HG03575 (cell line): ENCODE measurements around the gene IVNS1ABP.
"Not testable (repeated sequence)": the region's sequence is repeated elsewhere in the genome, so short reads cannot be mapped to it uniquely, and the experiment has no call there.

Experiments
- ATAC-seq: cut with Tn5 transposase; IDR thresholded peaks from one replicate; pipeline ENCODE4 v1.9.1; 2021; ENCODE audit not compliant: unreplicated experiment, insufficient number of reproducible peaks, low FRiP score; ENCODE audit errors: extremely low read depth

The IVNS1ABP gene

DNA sequence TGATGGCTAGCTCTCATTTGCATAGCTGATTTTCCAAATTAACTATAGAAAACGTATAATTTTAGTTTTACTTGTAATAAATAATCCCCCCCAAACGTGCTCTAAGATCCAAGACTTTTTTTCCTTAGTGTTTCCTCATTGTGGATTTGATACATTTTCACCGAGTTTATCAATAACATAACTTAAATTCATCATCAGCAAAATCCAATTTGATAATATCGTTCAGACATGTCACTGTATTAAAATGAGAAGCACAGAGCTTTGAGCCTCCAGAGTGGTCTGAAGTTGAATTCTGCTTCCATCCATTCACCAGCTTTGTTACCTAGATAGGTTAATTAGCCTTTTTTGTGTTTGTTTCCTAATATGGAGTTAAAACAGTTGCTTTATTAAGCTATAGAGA, 51.7 kb downstream of the IVNS1ABP start:
- ATAC-seq, result no peak

DNA sequence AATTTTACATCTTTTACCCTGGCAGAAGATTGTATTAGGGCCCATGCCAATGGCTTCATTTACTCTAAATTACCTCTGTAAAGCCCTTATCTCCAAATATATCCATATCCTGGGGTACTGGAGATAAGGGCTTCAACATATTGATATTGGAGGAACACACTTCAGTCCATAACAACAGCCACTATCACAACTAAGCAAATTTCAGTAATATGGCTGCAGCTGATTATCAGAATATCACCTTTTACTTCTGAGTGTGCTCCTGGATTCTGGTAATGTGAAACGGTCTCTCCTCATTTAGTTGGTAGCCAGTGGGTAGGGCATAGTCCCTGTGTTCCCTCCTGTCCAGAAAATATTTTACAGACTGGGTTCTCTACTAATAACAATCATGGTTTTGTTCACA, 53.3 kb downstream of the IVNS1ABP start:
- no peak for ATAC-seq

DNA sequence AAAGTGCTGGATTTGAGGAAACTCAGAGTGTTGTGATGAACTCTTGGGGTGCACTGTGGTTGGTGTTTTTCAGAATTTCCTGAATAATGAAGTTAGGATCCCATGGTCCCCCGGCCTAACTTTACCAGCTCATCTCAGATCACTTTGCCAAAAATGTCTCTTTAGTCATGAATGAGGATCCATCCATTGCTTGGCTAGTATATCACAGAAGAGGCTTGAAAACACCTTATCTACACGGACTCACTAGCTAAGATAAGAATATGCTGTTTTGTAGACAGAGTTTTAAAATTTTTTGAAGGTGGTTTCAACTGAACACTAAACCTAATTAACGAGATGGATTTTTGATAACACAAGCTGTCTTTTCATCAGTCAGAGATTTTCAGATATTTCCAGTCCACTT, 53.8 kb downstream of the IVNS1ABP start:
- no peak for ATAC-seq

DNA sequence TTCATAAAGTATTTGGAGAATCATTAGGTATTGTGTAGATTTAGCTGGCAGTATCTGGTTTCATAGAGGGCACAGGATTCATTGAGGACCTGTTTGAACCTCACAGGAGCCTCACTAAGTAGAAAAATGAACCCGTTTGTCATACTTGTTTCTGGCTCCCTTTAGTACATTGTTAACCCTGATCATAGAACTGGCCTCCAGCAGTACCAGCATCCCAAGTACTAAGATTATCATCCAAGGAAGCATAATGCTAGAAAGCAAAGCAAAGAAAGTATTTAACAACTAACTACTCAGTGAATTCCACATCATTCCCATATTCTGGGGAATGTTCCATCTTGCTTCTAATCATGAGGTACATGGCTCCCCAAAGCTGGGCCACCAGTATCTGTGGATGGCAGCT, 54.9 kb downstream of the IVNS1ABP start:
- ATAC-seq, result no peak

DNA sequence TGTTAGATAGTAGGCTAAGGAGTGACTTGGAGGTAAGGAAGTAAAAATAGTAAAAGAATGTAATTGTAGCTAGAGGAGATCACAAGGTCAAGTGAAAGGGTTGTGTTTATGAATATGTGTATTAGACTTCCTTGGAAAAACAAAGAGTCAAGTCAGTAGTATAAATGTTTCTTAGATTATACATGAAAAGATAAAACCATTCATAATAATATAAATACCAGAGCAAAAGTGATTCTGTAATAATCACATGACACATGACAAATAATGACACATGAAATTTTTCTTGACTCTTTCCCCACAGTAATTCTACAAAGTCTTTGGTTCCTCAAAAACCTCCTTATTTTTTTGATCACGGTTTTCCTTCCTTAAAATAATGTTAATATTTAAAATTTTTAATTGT, 56.4 kb downstream of the IVNS1ABP start:
- ATAC-seq, result no peak

DNA sequence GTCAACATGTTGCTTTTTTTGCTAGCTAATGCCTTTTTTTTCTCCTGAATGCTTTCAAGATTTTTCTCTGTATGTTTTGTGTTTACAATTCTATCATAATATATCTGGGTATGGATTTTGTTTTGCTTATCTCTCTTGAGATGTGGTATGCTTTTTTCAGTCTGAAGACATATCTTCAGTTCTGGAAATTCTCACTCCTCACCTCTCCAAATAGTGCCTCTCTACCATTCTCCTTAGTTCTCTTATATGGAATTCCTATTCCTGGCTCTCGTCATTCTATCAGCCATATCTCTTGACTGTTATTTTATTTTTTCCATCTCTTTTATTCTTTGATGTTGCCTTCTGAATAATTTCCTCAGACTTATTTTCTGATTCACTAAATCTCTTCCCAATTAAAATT, 58.4 kb downstream of the IVNS1ABP start:
- ATAC-seq, result no peak

DNA sequence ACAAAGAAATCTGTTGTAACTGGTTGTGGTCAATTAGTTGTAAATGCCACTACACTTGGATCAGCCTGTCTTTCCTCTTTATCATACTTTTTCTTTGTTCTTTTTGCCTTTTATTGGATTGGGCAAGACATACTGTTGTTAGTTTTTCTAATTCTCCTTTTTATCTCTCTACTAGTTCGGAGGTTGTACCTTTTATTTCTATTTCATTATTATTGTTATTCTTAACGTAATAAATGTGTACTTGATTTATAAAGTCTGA, 59.2 kb downstream of the IVNS1ABP start:
- no peak for ATAC-seq

DNA sequence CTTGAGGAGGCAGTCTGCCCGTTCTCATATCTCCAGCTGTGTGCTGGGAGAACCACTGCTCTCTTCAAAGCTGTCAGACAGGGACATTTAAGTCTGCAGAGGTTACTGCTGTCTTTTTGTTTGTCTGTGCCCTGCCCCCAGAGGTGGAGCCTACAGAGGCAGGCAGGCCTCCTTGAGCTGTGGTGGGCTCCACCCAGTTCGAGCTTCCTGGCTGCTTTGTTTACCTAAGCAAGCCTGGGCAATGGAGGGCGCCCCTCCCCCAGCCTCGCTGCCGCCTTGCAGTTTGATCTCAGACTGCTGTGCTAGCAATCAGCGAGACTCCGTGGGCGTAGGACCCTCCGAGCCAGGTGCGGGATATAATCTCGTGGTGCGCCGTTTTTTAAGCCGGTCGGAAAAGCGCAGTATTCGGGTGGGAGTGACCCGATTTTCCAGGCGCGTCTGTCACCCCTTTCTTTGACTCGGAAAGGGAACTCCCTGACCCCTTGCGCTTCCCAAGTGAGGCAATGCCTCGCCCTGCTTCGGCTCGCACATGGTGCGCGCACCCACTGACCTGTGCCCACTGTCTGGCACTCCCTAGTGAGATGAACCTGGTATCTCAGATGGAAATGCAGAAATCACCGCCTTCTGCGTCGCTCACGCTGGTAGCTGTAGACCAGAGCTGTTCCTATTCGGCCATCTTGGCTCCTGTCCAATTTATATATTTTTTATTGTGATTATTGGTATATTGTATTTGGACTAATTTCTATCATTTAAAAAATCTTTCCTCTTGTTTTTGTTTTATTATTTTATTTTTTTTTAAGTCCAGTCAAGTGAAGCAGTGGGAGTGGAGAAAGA, 59.7 kb downstream of the IVNS1ABP start:
- ATAC-seq, result not testable (repeated sequence)

DNA sequence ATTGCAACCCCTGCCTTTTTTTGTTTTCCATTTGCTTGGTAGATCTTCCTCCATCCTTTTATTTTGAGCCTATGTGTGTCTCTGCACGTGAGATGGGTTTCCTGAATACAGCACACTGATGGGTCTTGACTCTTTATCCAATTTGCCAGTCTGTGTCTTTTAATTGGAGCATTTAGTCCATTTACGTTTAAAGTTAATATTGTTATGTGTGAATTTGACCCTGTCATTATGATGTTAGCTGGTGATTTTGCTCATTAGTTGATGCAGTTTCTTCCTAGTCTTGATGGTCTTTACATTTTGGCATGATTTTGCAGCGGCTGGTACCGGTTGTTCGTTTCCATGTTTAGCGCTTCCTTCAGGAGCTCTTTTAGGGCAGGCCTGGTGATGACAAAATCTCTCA, 61.4 kb downstream of the IVNS1ABP start:
- not testable (repeated sequence) for ATAC-seq

DNA sequence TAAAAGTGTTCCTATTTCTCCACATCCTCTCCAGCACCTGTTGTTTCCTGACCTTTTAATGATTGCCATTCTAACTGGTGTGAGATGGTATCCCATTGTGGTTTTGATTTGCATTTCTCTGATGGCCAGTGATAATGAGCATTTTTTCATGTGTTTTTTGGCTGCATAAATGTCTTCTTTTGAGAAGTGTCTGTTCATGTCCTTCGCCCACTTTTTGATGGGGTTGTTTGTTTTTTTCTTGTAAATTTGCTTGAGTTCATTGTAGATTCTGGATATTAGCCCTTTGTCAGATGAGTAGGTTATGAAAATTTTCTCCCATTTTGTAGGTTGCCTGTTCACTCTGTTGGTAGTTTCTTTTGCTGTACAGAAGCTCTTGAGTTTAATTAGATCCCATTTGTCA, 64.6 kb downstream of the IVNS1ABP start:
- ATAC-seq, result not testable (repeated sequence)

DNA sequence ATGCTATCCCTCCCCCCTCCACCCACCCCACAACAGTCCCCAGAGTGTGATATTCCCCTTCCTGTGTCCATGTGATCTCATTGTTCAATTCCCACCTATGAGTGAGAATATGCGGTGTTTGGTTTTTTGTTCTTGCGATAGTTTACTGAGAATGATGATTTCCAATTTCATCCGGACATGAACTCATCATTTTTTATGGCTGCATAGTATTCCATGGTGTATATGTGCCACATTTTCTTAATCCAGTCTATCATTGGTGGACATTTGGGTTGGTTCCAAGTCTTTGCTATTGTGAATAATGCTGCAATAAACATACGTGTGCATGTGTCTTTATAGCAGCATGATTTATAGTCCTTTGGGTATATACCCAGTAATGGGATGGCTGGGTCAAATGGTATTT, 65.1 kb downstream of the IVNS1ABP start:
- not testable (repeated sequence) for ATAC-seq

DNA sequence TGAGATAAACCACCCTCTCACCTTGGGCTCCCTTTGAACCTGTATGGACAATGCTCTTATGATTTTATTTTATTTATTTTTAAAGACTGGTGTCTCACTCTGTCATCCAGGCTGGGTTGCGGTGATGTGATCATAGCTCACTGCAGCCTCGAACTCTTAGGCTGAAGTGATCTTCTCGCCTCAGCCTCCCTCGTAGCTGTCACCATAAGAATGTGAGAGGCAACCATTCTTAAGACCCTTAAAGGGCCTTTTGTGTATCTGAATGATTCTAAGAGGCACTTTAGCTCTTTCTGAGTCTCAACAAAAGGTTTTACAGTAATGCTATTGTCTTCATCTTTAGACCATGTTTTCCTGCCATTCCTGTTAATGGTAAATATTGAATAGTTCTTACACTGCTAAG, 67.0 kb downstream of the IVNS1ABP start:
- ATAC-seq, result no peak

DNA sequence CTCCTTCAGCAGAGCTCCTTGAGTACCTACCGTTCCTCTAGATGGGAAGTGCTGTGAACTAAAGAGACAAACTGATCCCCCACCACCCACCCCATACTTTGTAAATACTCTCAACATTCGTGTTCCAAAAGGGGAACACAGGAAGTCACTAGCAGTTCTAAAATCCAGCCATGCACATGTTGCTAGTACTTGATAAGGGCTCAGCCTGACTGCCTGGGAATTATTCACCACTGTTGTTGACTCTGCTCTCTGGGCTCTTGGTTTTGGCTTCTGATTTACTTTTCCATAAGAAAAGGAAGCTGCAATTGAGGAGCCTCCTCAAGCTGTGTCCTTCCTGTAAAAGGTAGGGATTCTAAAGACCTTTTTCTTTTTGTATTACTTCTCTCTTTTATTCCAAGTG, 67.5 kb downstream of the IVNS1ABP start:
- ATAC-seq, result no peak
